Stomach smooth muscle (tissue), 2 donors: ENCODE data around the gene CADPS2.

ENCODE experiments used
- H3K27ac ChIP-seq: one replicate; pipeline ENCODE4 v1.7.0; 2013; ENCODE audit warnings: mild to moderate bottlenecking, low read length, inconsistent platforms
- H3K27me3 ChIP-seq, 2 donors: one replicate each; pipeline ENCODE4 v1.7.0; 2013; ENCODE audit warnings: low read length in 2 of 2; ENCODE audit not compliant: insufficient read depth in 2 of 2, control insufficient read depth in 1 of 2
- H3K36me3 ChIP-seq, 2 donors: one replicate each; pipeline ENCODE4 v1.7.0; 2013; ENCODE audit warnings: low read length in 2 of 2; ENCODE audit not compliant: control insufficient read depth in 2 of 2, insufficient read depth in 2 of 2
- H3K4me1 ChIP-seq: one replicate; pipeline ENCODE4 v1.7.0; 2013; ENCODE audit warnings: low read length; ENCODE audit not compliant: control insufficient read depth, insufficient read depth
- H3K4me3 ChIP-seq, 2 donors: one replicate each; pipeline ENCODE4 v1.7.0; 2013; ENCODE audit warnings: low read length in 2 of 2
- H3K9ac ChIP-seq, 2 donors: one replicate each; pipeline ENCODE4 v1.7.0; 2013; ENCODE audit warnings: low read length in 2 of 2, mild to moderate bottlenecking in 1 of 2
- H3K9me3 ChIP-seq, 2 donors: one replicate each; pipeline ENCODE4 v1.7.0; 2013; ENCODE audit warnings: low read length in 2 of 2; ENCODE audit not compliant: control insufficient read depth in 2 of 2
- donor health status: healthy.
- donor health status: Pancreatic carcinoma.

The CADPS2 gene

GRCh38 chr7:122833888-122834570 lies 52.2 kb downstream of the CADPS2 start:
- Histone ChIP-seq H3K27me3 (no peaks in the 10 kb centered on the region), H3K27ac (no peak overlapping the region), H3K9me3 (no peaks in the 10 kb centered on the region), H3K4me1 (no peaks in the 10 kb centered on the region), H3K9ac (no peak overlapping the region), H3K36me3 (no peaks in the 10 kb centered on the region), H3K4me3 (no peak overlapping the region)

DNA sequence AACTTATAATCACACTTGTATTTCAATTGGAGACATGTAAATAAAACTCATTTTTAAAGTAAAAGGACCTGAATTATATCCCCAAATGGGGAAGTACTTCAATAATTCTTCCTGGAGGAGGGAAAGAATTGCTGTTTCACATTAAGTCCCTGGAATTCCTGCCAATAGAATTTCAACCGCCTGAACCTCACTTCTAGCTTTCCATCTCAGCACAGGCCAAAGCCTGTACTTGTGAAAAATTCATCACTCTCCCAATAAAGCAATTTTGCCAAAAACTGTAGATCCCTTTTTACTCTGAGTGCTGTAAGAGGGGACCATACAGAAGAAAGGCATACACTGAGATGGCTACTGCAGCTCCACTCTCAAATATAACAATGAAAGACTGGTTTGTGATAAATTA lies 54.8 kb downstream of the CADPS2 start:
- no peaks in the 10 kb centered on the region for H3K9me3 ChIP-seq
- H3K4me1 ChIP-seq, result no peaks in the 10 kb centered on the region

GRCh38 chr7:122829962-122830361 lies 56.3 kb downstream of the CADPS2 start:
- no peak overlapping the region for H3K9ac ChIP-seq
- H3K4me3 ChIP-seq, result no peak overlapping the region
- H3K9me3 ChIP-seq, result no peaks in the 10 kb centered on the region
- H3K27me3 ChIP-seq, result no peaks in the 10 kb centered on the region
- no peaks in the 10 kb centered on the region for H3K4me1 ChIP-seq
- peaks cover 0 to 4% of the 10 kb centered on the region in 2 donors for H3K36me3 ChIP-seq
- H3K27ac ChIP-seq, result no peak overlapping the region

More for the DNA sequence above, 54.8 kb downstream of the CADPS2 start:
- no peak overlapping the region for H3K4me3 ChIP-seq
- no peaks in the 10 kb centered on the region for H3K27me3 ChIP-seq
- H3K36me3 ChIP-seq, result no peaks in the 10 kb centered on the region
- H3K27ac ChIP-seq, result no peak overlapping the region
- no peak overlapping the region for H3K9ac ChIP-seq

GRCh38 chr7:122827763-122828162 lies 58.5 kb downstream of the CADPS2 start:
- H3K36me3 ChIP-seq, result peaks cover 0 to 4% of the 10 kb centered on the region in 2 donors
- H3K4me3 ChIP-seq, result no peak overlapping the region
- H3K9me3 ChIP-seq, result no peaks in the 10 kb centered on the region
- H3K4me1 ChIP-seq, result no peaks in the 10 kb centered on the region
- no peaks in the 10 kb centered on the region for H3K27me3 ChIP-seq
- no peak overlapping the region for H3K27ac ChIP-seq
- no peak overlapping the region for H3K9ac ChIP-seq

DNA sequence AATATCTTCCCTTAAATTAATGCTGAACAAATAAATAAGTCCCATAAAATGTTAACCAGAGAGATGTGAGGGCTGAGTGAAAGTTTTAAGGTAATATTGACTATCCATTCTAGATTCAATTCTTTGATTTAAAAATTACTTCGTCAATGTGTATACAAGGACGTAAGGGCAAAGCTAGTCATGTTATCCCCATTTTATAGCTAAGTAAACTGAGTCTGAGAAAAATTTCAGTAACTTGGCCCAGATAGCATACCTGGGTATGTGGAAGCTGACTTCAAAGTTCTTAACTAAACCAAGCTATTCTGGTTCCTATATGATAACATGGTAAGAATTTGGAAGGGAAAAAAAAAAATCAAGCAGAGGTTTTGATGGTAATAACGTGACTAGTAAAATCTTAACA lies 72.4 kb downstream of the CADPS2 start:
- no peak overlapping the region for H3K27ac ChIP-seq
- no peaks in the 10 kb centered on the region for H3K9me3 ChIP-seq
- H3K27me3 ChIP-seq, result no peaks in the 10 kb centered on the region
- H3K4me1 ChIP-seq, result no peaks in the 10 kb centered on the region
- no peaks in the 10 kb centered on the region for H3K36me3 ChIP-seq
- no peak overlapping the region for H3K9ac ChIP-seq
- H3K4me3 ChIP-seq, result no peak overlapping the region

DNA sequence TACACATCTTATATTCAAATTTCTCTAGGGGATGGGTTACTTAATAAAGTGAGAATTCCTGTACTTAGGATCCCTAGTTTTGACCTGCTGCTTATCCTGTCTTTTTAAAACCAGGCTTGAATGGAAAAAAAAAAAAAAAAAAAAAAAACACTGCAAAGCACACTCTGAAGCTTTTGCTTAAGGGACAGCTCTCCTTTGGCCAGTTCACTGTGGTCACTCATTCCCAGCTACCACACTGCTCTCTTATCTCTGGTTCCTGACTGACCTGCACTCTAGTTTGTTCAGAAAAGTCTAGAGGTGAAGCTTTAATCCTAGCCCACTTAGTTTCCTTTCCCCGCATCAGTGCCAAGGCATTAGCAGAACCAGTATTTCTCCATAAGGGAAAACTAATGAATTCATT lies 82.4 kb downstream of the CADPS2 start:
- Histone ChIP-seq H3K27ac (no peak overlapping the region), H3K9me3 (no peaks in the 10 kb centered on the region)

DNA sequence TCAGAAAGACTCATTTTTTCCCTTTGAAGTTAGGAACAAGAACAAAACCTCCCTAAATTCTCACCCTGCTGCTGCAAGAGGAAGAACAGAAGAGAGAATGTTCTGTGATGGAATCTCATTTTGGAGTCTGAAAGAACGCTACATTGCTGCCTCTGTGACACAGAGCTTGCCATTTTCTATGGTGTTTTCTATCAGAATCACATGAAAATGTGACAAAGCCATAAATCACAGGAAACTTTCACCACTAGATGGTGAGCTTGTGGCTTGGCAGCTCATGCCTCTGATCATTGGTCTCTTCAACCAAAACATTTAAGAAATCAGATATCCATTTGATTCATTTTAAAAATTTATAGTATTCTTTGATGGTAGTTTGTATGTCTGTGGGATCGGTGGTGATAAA lies 82.9 kb downstream of the CADPS2 start:
- Histone ChIP-seq H3K27ac (no peak overlapping the region), H3K36me3 (no peaks in the 10 kb centered on the region), H3K9ac (no peak overlapping the region)

More for the DNA sequence above, 82.4 kb downstream of the CADPS2 start:
- Histone ChIP-seq H3K9ac (no peak overlapping the region), H3K27me3 (no peaks in the 10 kb centered on the region), H3K4me1 (no peaks in the 10 kb centered on the region), H3K36me3 (no peaks in the 10 kb centered on the region), H3K4me3 (no peak overlapping the region)

DNA sequence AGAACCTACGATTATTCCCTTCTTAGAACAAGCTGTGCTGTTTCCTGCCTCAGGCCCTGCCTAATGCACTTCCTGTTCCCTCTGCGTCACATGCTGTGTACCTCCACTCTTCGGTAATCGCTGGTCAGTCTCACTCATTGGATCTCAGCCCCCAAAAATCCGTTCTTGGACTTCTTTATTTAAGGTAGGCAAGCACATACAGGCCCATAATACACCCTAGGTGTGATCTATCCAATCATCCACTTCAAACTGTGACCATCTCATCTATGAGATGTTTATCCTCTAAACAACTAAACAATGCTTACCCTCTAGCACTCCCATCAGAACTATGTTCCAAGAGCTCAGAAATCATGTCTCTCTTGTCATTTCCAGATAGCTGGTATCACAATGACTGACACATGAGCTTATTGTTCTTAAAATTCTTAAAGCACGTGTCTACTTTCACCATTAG lies 83.9 kb downstream of the CADPS2 start:
- no peak overlapping the region for H3K4me3 ChIP-seq
- no peaks in the 10 kb centered on the region for H3K9me3 ChIP-seq
- H3K9ac ChIP-seq, result no peak overlapping the region
- no peak overlapping the region for H3K27ac ChIP-seq
- no peaks in the 10 kb centered on the region for H3K4me1 ChIP-seq
- no peaks in the 10 kb centered on the region for H3K36me3 ChIP-seq
- H3K27me3 ChIP-seq, result no peaks in the 10 kb centered on the region

More for the DNA sequence above, 82.9 kb downstream of the CADPS2 start:
- Histone ChIP-seq H3K4me1 (no peaks in the 10 kb centered on the region), H3K4me3 (no peak overlapping the region), H3K9me3 (no peaks in the 10 kb centered on the region), H3K27me3 (no peaks in the 10 kb centered on the region)

DNA sequence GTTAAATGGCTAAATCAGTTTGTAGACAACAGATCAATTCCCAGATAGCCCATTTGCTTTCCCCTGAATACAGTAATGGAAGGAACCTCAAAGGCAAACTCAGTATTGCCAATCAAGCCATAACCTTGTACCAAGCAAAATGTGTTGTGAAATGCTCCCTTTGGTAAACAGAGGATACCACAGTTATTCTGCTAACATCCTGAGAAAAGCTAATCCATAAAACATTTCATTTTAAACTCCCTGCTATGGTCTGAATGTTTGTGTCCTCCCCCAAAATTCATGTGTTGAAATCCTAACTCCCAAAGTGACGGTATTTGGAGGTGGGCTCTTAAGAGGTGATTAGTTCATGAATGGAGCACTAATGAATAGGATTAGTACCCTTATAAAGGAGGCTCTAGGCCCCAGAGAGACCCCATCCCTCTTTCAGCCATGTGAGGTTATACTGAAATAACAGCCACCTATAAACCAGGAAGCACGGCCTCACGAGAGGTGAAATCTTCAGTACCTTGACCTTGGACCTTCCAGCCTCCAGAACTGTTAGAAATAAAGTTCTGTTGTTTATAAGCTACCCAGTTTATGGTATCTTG lies 94.2 kb downstream of the CADPS2 start:
- Histone ChIP-seq H3K4me3 (no peak overlapping the region), H3K9me3 (no peaks in the 10 kb centered on the region), H3K36me3 (no peaks in the 10 kb centered on the region), H3K4me1 (no peaks in the 10 kb centered on the region), H3K9ac (no peak overlapping the region), H3K27ac (no peak overlapping the region), H3K27me3 (no peaks in the 10 kb centered on the region)

- Histone ChIP-seq H3K4me3 (no peak overlapping the region), H3K27ac (no peak overlapping the region), H3K4me1 (no peaks in the 10 kb centered on the region), H3K36me3 (no peaks in the 10 kb centered on the region), H3K9me3 (no peaks in the 10 kb centered on the region), H3K27me3 (no peaks in the 10 kb centered on the region), H3K9ac (no peak overlapping the region)
These were observed 95.7 kb downstream of the CADPS2 start for GRCh38 chr7:122790591-122790990.

DNA sequence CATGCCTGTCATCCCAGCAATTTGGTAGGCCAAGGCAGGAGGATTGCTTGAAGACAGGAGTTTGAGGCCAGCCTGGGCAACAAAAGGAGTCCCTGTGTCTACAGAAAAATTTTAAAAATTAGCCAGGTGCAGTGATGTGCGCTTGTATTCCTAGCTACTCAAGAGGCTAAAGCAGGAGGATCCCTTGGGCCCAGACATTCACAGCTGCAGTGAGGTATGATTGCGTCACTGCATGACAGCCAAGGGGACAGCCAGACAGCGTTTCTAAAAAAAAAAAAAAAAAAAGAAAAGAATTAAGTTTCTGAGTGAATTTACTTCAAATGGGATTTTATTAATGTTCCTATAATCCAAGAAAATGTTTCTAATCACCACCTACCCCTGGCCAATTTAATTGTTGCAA lies 96.1 kb downstream of the CADPS2 start:
- H3K9ac ChIP-seq, result no peak overlapping the region
- H3K36me3 ChIP-seq, result no peaks in the 10 kb centered on the region
- H3K27ac ChIP-seq, result no peak overlapping the region
- no peaks in the 10 kb centered on the region for H3K4me1 ChIP-seq
- no peaks in the 10 kb centered on the region for H3K9me3 ChIP-seq
- no peak overlapping the region for H3K4me3 ChIP-seq
- no peaks in the 10 kb centered on the region for H3K27me3 ChIP-seq
